ENCODE measurements around the gene GRK7.

DNA sequence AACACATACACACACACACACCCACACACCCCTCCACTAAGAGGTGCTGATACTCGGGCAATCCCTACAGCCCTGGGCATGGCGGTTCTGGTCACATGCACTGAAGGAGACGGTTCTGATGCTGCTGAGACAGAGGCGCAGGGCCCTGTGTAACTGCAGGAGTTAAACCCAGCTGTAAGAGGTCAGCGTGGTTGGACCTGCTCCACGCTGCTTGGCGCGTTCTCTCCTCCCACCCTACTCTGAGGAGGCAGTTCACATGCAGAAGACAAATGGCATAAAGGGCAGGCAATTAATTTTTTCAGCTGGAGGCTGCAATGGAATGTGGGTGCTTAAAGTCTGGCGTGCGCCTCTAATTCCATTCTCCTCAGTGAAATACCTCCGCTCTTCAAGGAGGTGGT lies 35.2 kb downstream of the GRK7 start:
- TF ChIP-seq POLR2A (IDR thresholded peaks at IDR 0.05; ENCODE audit: low read length) (no peak), GATA1 (IDR thresholded peaks at IDR 0.05; ENCODE audit: low read depth, low read length) (no peak)

Data from erythroblast (primary cell).